ENCODE results near the gene BLM. TPM values are rescaled to one million over a fixed set of nuclear protein-coding genes. Genes with fewer than 3 reads are reported as not detected.

BLM gene
- total and polyA plus RNA-seq, 2 of the 4 experiments (the other 2 are of a cell fraction), result 2.5 to 6.5 TPM

DNA sequence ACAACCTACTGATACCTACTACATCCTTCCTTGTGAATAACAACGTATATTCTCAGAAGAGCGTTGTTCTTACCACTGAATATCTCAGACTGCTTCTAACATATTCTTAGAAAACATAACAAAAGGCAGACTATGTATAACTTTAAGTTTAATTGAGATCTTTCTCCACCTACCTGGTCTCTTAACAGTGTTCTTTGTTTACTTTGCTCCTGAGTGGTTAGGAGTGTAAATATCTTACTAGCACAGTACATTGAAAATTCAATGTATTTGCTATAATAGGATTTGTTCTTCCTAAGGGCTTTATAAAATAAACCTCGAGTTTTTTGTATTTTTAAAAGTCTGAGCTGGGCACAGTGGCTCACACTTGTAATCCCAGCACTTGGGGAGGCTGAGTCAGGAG is 7.9 kb upstream of the BLM start:
- Histone ChIP-seq H3K36me3 (ENCODE audit: control insufficient read depth, insufficient read depth, low read length) (no peaks in the 10 kb centered on the region), H2AFZ (replicated peaks; ENCODE audit: low read length, poor library complexity) (no peak overlapping the region), H3K9me1 (ENCODE audit: insufficient read depth, low read length) (no peaks in the 10 kb centered on the region), H2AK5ac (ENCODE audit: low read depth, low read length) (no peak overlapping the region), H3K56ac (ENCODE audit: extremely low read depth, insufficient read depth, low read length) (no peak overlapping the region), H3K4me2 (ENCODE audit: low read depth, low read length) (no peak overlapping the region), H2BK15ac (ENCODE audit: low read depth, low read length) (no peak overlapping the region), H3K27me3 (ENCODE audit: control insufficient read depth, insufficient read depth, low read length) (no peaks in the 10 kb centered on the region), H3K4ac (ENCODE audit: low read depth, low read length) (no peak overlapping the region), H4K8ac (ENCODE audit: low read depth in 2 of 2, low read length in 2 of 2) (no peak overlapping the region), H4K91ac (ENCODE audit: insufficient read depth, low read depth, low read length) (no peak overlapping the region), H3K9ac (ENCODE audit: low read depth, low read length) (no peak overlapping the region), H2BK20ac (ENCODE audit: low read depth, low read length) (no peak overlapping the region), H3K18ac (ENCODE audit: low read depth, low read length) (no peak overlapping the region), H2BK5ac (ENCODE audit: low read depth, low read length, poor library complexity, severe bottlenecking) (no peak overlapping the region), H3K4me1 (ENCODE audit: control insufficient read depth, insufficient read depth, low read length) (no peaks in the 10 kb centered on the region), H3K23ac (ENCODE audit: low read depth, low read length) (no peak overlapping the region), H4K5ac (ENCODE audit: low read depth, low read length) (no peak overlapping the region), H3K79me1 (ENCODE audit: low read depth in 1 of 2, low read length in 2 of 2) (no peaks in the 10 kb centered on the region), H3K9me3 (ENCODE audit: control insufficient read depth, insufficient read depth, low read length) (no peaks in the 10 kb centered on the region), H3K14ac (replicated peaks; ENCODE audit: low read depth, low read length) (no peak overlapping the region), H3K4me3 (ENCODE audit: insufficient read depth, low read depth, low read length) (no peak overlapping the region), H4K20me1 (ENCODE audit: insufficient read depth, low read length) (no peaks in the 10 kb centered on the region), H3K27ac (ENCODE audit: insufficient read depth, low read length) (no peak overlapping the region), H2BK120ac (ENCODE audit: low read depth, low read length) (no peak overlapping the region), H2AK9ac (replicated peaks; ENCODE audit: low read depth, low read length, poor library complexity) (no peak overlapping the region)
- DNase-seq, result no peak
- CTCF ChIA-PET, result interaction anchor here (1.7 kb wide), 1 partner anchor 176 kb away, joined by 3 read pairs; no protein-coding TSS in a partner anchor
- no CpG with 5 or more reads among the region's 3 CpGs for WGBS, 2 experiments (ENCODE audit: extremely low coverage in 2 of 2, insufficient read length in 1 of 2)
- BruUV-seq (replicated peaks), result no TSS peak
- POLR2A ChIA-PET (ENCODE audit: unreplicated experiment), result no interaction called here
- no peak for ATAC-seq (ENCODE audit: low read depth)
- intact Hi-C loops (cut with micrococcal nuclease), result no loop called here
- TF ChIP-seq BHLHE40 (IDR thresholded peaks at IDR 0.05; ENCODE audit: low read depth, low read length), result no peak
- no peak for TF ChIP-seq CEBPB (IDR thresholded peaks at IDR 0.05; ENCODE audit: low read depth, low read length)
- no peak for TF ChIP-seq RCOR1 (IDR thresholded peaks at IDR 0.05; ENCODE audit: insufficient replicate concordance, low read length)
- dilution Hi-C loops (cut with HindIII; ENCODE audit: low sequenced_read_pairs, unreplicated experiment), result no loop called here
- in situ Hi-C loops (cut with MboI; ENCODE audit: low sequenced_read_pairs), result no loop called here
